ENCODE data around the gene MFSD2B.

Gene MFSD2B

GRCh38 chr2:24050041-24050979 lies 40.4 kb downstream of the MFSD2B start:
- peak overlapping the region; percentile 65; the same call in 1 of the 2 replicates for H2AFZ ChIP-seq (ENCODE audit: low read length)
- no peaks in the 10 kb centered on the region for H3K9me3 ChIP-seq (ENCODE audit: insufficient read depth, low read depth, low read length)
- H3K9me2 ChIP-seq (replicated peaks; ENCODE audit: low read depth, low read length), result no peaks in the 10 kb centered on the region
- no peaks in the 10 kb centered on the region for H3K27me3 ChIP-seq (ENCODE audit: insufficient read depth, low read length, poor library complexity, severe bottlenecking)
- H3K4me2 ChIP-seq (ENCODE audit: low read depth, low read length, poor library complexity, severe bottlenecking), result peak overlapping the region; percentile 66
- H3F3A ChIP-seq (ENCODE audit: low read depth), result no peaks in the 10 kb centered on the region
- peaks cover 21% of the 10 kb centered on the region for H3K4me1 ChIP-seq (ENCODE audit: insufficient read depth, low read length, poor library complexity, severe bottlenecking)
- H3K9ac ChIP-seq (ENCODE audit: low read depth, low read length, poor library complexity, severe bottlenecking), result no peak overlapping the region
- H3K4me3 ChIP-seq (ENCODE audit: low read length, poor library complexity, severe bottlenecking), result peak overlapping the region; percentile 70
- H3K79me2 ChIP-seq (ENCODE audit: insufficient read depth, low read length), result peaks cover 13% of the 10 kb centered on the region
- H3K36me3 ChIP-seq (ENCODE audit: insufficient read depth, low read length), result no peaks in the 10 kb centered on the region
- H4K20me1 ChIP-seq (ENCODE audit: insufficient read depth, low read length, poor library complexity, severe bottlenecking), result no peaks in the 10 kb centered on the region
- TF ChIP-seq CTCF (conservative IDR thresholded peaks at IDR 0.05; ENCODE audit: low read length) (no peak), EZH2phosphoT487 (IDR thresholded peaks at IDR 0.05; ENCODE audit: borderline replicate concordance) (no peak)

GRCh38 chr2:24051833-24052232 lies 41.9 kb downstream of the MFSD2B start:
- no peak for TF ChIP-seq EZH2phosphoT487 (IDR thresholded peaks at IDR 0.05; ENCODE audit: borderline replicate concordance)
- TF ChIP-seq CTCF (conservative IDR thresholded peaks at IDR 0.05; ENCODE audit: low read length), result no peak
- Histone ChIP-seq H3K36me3 (ENCODE audit: insufficient read depth, low read length) (no peaks in the 10 kb centered on the region), H3F3A (ENCODE audit: low read depth) (no peaks in the 10 kb centered on the region), H3K79me2 (ENCODE audit: insufficient read depth, low read length) (peaks cover 3% of the 10 kb centered on the region; the same call in 1 of the 2 replicates), H2AFZ (ENCODE audit: low read length) (no peak overlapping the region), H3K27me3 (ENCODE audit: insufficient read depth, low read length, poor library complexity, severe bottlenecking) (no peaks in the 10 kb centered on the region), H3K4me3 (ENCODE audit: low read length, poor library complexity, severe bottlenecking) (no peak overlapping the region), H3K9me3 (ENCODE audit: insufficient read depth, low read depth, low read length) (no peaks in the 10 kb centered on the region), H4K20me1 (ENCODE audit: insufficient read depth, low read length, poor library complexity, severe bottlenecking) (no peaks in the 10 kb centered on the region), H3K9me2 (replicated peaks; ENCODE audit: low read depth, low read length) (no peaks in the 10 kb centered on the region), H3K4me1 (ENCODE audit: insufficient read depth, low read length, poor library complexity, severe bottlenecking) (peaks cover 10% of the 10 kb centered on the region), H3K4me2 (ENCODE audit: low read depth, low read length, poor library complexity, severe bottlenecking) (no peak overlapping the region), H3K9ac (ENCODE audit: low read depth, low read length, poor library complexity, severe bottlenecking) (no peak overlapping the region)

GRCh38 chr2:24052951-24053350 lies 43.1 kb downstream of the MFSD2B start:
- no peak overlapping the region for H3K4me2 ChIP-seq (ENCODE audit: low read depth, low read length, poor library complexity, severe bottlenecking)

More at GRCh38 chr2:24052951-24053350, 43.1 kb downstream of the MFSD2B start:
- no peaks in the 10 kb centered on the region for H3F3A ChIP-seq (ENCODE audit: low read depth)
- H3K79me2 ChIP-seq (ENCODE audit: insufficient read depth, low read length), result no peaks in the 10 kb centered on the region
- H3K27me3 ChIP-seq (ENCODE audit: insufficient read depth, low read length, poor library complexity, severe bottlenecking), result no peaks in the 10 kb centered on the region
- H2AFZ ChIP-seq (ENCODE audit: low read length), result no peak overlapping the region
- H3K4me3 ChIP-seq (ENCODE audit: low read length, poor library complexity, severe bottlenecking), result no peak overlapping the region
- H4K20me1 ChIP-seq (ENCODE audit: insufficient read depth, low read length, poor library complexity, severe bottlenecking), result no peaks in the 10 kb centered on the region
- no peaks in the 10 kb centered on the region for H3K9me3 ChIP-seq (ENCODE audit: insufficient read depth, low read depth, low read length)
- no peak overlapping the region for H3K9ac ChIP-seq (ENCODE audit: low read depth, low read length, poor library complexity, severe bottlenecking)
- peaks cover 5% of the 10 kb centered on the region for H3K4me1 ChIP-seq (ENCODE audit: insufficient read depth, low read length, poor library complexity, severe bottlenecking)
- H3K36me3 ChIP-seq (ENCODE audit: insufficient read depth, low read length), result no peaks in the 10 kb centered on the region
- no peak for TF ChIP-seq CTCF (conservative IDR thresholded peaks at IDR 0.05; ENCODE audit: low read length)
- no peak for TF ChIP-seq EZH2phosphoT487 (IDR thresholded peaks at IDR 0.05; ENCODE audit: borderline replicate concordance)
- no peaks in the 10 kb centered on the region for H3K9me2 ChIP-seq (replicated peaks; ENCODE audit: low read depth, low read length)
